Measurements from ENCODE around the gene MINAR1.

GRCh38 chr15:79427781-79428598 is 4.1 kb upstream of the MINAR1 start:
- TF ChIP-seq POLR2AphosphoS5 (IDR thresholded peaks at IDR 0.05; ENCODE audit: low read depth, low read length) (no peak), POLR2A (IDR thresholded peaks at IDR 0.05; ENCODE audit: low read depth, low read length) (no peak), SPI1 (IDR thresholded peaks at IDR 0.05; ENCODE audit: low read depth, low read length) (no peak), TAF1 (IDR thresholded peaks at IDR 0.05; ENCODE audit: low read depth, low read length) (no peak), PAX5 (IDR thresholded peaks at IDR 0.05; ENCODE audit: insufficient read depth, low read length, severe bottlenecking) (no peak), POU2F2 (IDR thresholded peaks at IDR 0.05; ENCODE audit: low read depth, low read length) (no peak)
